Loucy (cell line): Measurements from ENCODE around the gene SH3RF2.

ENCODE experiments used
- CTCF ChIP-seq: fragments of 200-600 bp; sonication (generic); conservative IDR thresholded peaks from 2 replicates; pipeline ENCODE4 v1.5.1; 2014; ENCODE audit warnings: mild to moderate bottlenecking, antibody characterized with exemption, low read length
- EZH2phosphoT487 ChIP-seq: fragments of 200-600 bp; IDR thresholded peaks from 2 replicates; pipeline ENCODE4 v1.6.1; 2018; ENCODE audit warnings: antibody characterized with exemption, mild to moderate bottlenecking, moderate library complexity, borderline replicate concordance

DNA sequence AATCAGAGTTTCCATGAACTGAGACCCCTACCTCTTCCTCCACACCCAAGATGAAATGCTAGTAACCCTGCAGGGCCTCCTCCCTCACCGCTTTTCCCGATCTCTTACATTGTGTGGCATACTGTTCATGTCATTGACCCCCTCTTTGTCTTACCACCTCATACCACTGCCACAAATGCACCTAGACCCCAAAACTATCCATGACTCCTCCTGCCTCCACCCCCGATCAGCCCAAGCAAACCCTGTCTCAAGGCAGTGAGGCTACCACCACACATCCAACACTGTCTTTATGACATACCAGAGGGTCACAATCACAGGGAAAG lies 113.3 kb downstream of the SH3RF2 start:
- TF ChIP-seq CTCF: no peak
- no peak for TF ChIP-seq EZH2phosphoT487
